ENCODE results near the gene MATR3. TPM values are rescaled to one million over a fixed set of nuclear protein-coding genes. Genes with fewer than 3 reads are reported as not detected.

MATR3 gene
- total and polyA plus RNA-seq, 2 of the 4 experiments (the other 2 are of a cell fraction), result 81.4 to 367 TPM

- Histone ChIP-seq H2BK20ac (ENCODE audit: low read depth, low read length) (no peak overlapping the region), H2AK9ac (replicated peaks; ENCODE audit: low read depth, low read length, poor library complexity) (peak overlapping the region; percentile 73), H2AFZ (replicated peaks; ENCODE audit: low read length, poor library complexity) (peak overlapping the region; percentile 94), H4K91ac (ENCODE audit: insufficient read depth, low read depth, low read length) (peak overlapping the region; percentile 90), H3K23ac (ENCODE audit: low read depth, low read length) (peak overlapping the region; percentile 61; the same call in 1 of the 2 replicates), H4K5ac (ENCODE audit: low read depth, low read length) (peak overlapping the region; percentile 94), H3K14ac (replicated peaks; ENCODE audit: low read depth, low read length) (peak overlapping the region; percentile 96), H2AK5ac (ENCODE audit: low read depth, low read length) (peak overlapping the region; percentile 74; the same call in 1 of the 2 replicates), H3K4me2 (ENCODE audit: low read depth, low read length) (peak overlapping the region; percentile 90), H4K8ac (ENCODE audit: low read depth in 2 of 2, low read length in 2 of 2) (peak overlapping the region; percentile 77 to 97), H4K20me1 (ENCODE audit: insufficient read depth, low read length) (peaks cover 46% of the 10 kb centered on the region), H3K18ac (ENCODE audit: low read depth, low read length) (peak overlapping the region; percentile 87), H3K9me3 (ENCODE audit: control insufficient read depth, insufficient read depth, low read length) (no peaks in the 10 kb centered on the region), H2BK15ac (ENCODE audit: low read depth, low read length) (peak overlapping the region; percentile 63; the same call in 2 of the 3 replicates), H3K4me1 (ENCODE audit: control insufficient read depth, insufficient read depth, low read length) (peaks cover 3% of the 10 kb centered on the region), H3K79me1 (ENCODE audit: low read depth in 1 of 2, low read length in 2 of 2) (peaks cover 0 to 17% of the 10 kb centered on the region in 2 experiments; a peak in 2 of 4 replicates), H3K36me3 (ENCODE audit: control insufficient read depth, insufficient read depth, low read length) (no peaks in the 10 kb centered on the region), H3K27ac (ENCODE audit: insufficient read depth, low read length) (peak overlapping the region; percentile 68), H3K4ac (ENCODE audit: low read depth, low read length) (peak overlapping the region; percentile 97), H2BK120ac (ENCODE audit: low read depth, low read length) (peak overlapping the region; percentile 67), H3K4me3 (ENCODE audit: insufficient read depth, low read depth, low read length) (peak overlapping the region; percentile 52), H3K9me1 (ENCODE audit: insufficient read depth, low read length) (peaks cover 2% of the 10 kb centered on the region), H2BK5ac (ENCODE audit: low read depth, low read length, poor library complexity, severe bottlenecking) (peak overlapping the region; percentile 84), H3K27me3 (ENCODE audit: control insufficient read depth, insufficient read depth, low read length) (no peaks in the 10 kb centered on the region), H3K56ac (ENCODE audit: extremely low read depth, insufficient read depth, low read length) (peak overlapping the region; percentile 73; the same call in 1 of the 2 replicates), H3K9ac (ENCODE audit: low read depth, low read length) (peak overlapping the region; percentile 76)
- BruUV-seq (replicated peaks), result no TSS peak
- no CpG with 5 or more reads among the region's 11 CpGs for WGBS, 2 experiments (ENCODE audit: extremely low coverage in 2 of 2, insufficient read length in 1 of 2)
- ATAC-seq (ENCODE audit: low read depth), result no peak
- peak; percentile 82 for TF ChIP-seq RCOR1 (IDR thresholded peaks at IDR 0.05; ENCODE audit: insufficient replicate concordance, low read length)
- TF ChIP-seq MAZ (IDR thresholded peaks at IDR 0.05; ENCODE audit: borderline replicate concordance, low read depth, low read length), result no peak
- no peak for TF ChIP-seq POLR2A (IDR thresholded peaks at IDR 0.05; ENCODE audit: low read depth, low read length)
- TF ChIP-seq, protein P1, sequence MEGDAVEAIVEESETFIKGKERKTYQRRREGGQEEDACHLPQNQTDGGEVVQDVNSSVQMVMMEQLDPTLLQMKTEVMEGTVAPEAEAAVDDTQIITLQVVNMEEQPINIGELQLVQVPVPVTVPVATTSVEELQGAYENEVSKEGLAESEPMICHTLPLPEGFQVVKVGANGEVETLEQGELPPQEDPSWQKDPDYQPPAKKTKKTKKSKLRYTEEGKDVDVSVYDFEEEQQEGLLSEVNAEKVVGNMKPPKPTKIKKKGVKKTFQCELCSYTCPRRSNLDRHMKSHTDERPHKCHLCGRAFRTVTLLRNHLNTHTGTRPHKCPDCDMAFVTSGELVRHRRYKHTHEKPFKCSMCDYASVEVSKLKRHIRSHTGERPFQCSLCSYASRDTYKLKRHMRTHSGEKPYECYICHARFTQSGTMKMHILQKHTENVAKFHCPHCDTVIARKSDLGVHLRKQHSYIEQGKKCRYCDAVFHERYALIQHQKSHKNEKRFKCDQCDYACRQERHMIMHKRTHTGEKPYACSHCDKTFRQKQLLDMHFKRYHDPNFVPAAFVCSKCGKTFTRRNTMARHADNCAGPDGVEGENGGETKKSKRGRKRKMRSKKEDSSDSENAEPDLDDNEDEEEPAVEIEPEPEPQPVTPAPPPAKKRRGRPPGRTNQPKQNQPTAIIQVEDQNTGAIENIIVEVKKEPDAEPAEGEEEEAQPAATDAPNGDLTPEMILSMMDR (conservative IDR thresholded peaks at IDR 0.05; ENCODE audit: low read depth, low read length), result no peak
- no peak for TF ChIP-seq SMC3 (IDR thresholded peaks at IDR 0.05; ENCODE audit: low read depth, low read length)
- DNase-seq, result no peak
- ChIA-PET POLR2A (ENCODE audit: unreplicated experiment) (interaction anchor here (0.5 to 0.6 kb wide), 2 partner anchors 20 to 86 kb away, joined by 3 read pairs; no protein-coding TSS in a partner anchor), CTCF (interaction anchor here (0.6 to 1.3 kb wide), 2 partner anchors 64 to 713 kb away, joined by 3 to 5 read pairs; no protein-coding TSS in a partner anchor)
- intact Hi-C loops (cut with micrococcal nuclease), result no loop called here
- dilution Hi-C loops (cut with HindIII; ENCODE audit: low sequenced_read_pairs, unreplicated experiment), result no loop called here
- in situ Hi-C loops (cut with MboI; ENCODE audit: low sequenced_read_pairs), result no loop called here
Measured at GRCh38 chr5:139293202-139293506, 386 bp upstream of the MATR3 start.

Measured in IMR-90 (cell line).